LNCaP clone FGC (cell line): ENCODE results near the gene BPIFB3.

Experiments used
- DNase-seq: peaks from one replicate; pipeline ENCODE4 v3.0.0-alpha.2; 2011; ENCODE audit warnings: low read depth
- H3K4me3 ChIP-seq: 2 replicates; pipeline ENCODE4 v1.5.1; 2011; ENCODE audit warnings: mild to moderate bottlenecking, low read depth, low read length, control low read depth
- CTCF ChIP-seq: IDR thresholded peaks from 2 replicates; pipeline ENCODE4 v1.5.1; 2012; ENCODE audit warnings: mild to moderate bottlenecking; ENCODE audit not compliant: control insufficient read depth, insufficient read depth; ENCODE audit errors: extremely low read depth

Gene BPIFB3

DNA sequence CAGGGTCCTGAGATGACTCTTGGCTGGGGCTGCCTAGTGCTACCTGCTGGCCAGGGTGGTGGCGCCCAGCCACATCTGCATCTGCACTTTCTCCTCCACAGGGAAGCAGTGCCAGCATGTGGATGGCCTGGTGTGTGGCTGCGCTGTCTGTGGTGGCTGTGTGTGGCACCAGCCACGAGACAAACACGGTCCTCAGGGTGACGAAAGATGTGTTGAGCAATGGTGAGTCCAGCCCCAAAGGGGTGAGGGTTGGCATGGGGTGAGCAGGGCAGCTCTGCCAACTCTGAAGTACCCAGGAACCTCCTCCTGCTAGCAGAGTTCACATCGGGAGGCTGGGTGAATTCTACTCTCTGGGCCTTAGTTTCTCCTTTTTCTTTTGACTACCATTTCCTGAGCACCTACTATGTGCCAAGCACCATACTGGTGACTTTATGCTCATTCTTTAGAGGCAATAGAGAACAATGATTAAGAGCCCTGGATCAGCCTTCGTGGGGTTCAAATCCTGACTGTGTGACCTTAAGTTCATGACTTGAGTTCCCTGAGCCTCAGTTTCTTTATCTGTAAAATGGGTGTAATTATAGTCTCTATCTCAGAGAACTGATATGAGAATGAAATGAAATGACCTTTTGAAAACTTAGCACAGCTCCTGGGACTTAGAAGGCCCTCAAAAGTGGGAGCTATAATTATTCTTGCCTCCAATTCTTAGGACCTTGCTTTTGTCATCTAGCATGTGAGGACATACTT, 27.9 kb downstream of the BPIFB3 start:
- no peak for DNase-seq
- no peak for TF ChIP-seq CTCF
- no peak overlapping the region for H3K4me3 ChIP-seq

DNA sequence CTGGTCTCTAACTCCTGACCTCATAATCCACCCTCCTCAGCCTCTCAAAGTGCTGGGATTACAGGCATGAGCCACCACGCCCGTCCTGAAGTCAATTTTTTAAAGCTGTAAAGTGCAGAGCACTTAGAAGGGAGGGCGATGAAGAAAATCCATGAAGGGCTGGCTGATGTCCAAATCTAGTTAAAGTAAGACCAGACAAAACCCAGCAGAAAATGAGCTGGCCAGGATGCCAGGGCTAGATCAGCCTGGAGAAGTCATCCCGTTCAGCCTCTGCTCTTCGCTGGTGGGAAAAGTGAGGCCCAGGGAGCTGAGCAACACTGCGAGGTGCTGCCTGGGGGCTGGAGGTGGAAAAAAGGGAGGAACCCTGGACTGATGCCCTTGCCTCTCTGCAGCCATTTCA, 28.8 kb downstream of the BPIFB3 start:
- no peak for DNase-seq
- H3K4me3 ChIP-seq: no peak overlapping the region
- no peak for TF ChIP-seq CTCF

- no peak for DNase-seq
- TF ChIP-seq CTCF: no peak
- no peak overlapping the region for H3K4me3 ChIP-seq
Measured at GRCh38 chr20:33083544-33084340, 30.0 kb downstream of the BPIFB3 start.

GRCh38 chr20:33084722-33085121, 31.0 kb downstream of the BPIFB3 start:
- H3K4me3 ChIP-seq: no peak overlapping the region
- no peak for TF ChIP-seq CTCF
- DNase-seq: no peak

DNA sequence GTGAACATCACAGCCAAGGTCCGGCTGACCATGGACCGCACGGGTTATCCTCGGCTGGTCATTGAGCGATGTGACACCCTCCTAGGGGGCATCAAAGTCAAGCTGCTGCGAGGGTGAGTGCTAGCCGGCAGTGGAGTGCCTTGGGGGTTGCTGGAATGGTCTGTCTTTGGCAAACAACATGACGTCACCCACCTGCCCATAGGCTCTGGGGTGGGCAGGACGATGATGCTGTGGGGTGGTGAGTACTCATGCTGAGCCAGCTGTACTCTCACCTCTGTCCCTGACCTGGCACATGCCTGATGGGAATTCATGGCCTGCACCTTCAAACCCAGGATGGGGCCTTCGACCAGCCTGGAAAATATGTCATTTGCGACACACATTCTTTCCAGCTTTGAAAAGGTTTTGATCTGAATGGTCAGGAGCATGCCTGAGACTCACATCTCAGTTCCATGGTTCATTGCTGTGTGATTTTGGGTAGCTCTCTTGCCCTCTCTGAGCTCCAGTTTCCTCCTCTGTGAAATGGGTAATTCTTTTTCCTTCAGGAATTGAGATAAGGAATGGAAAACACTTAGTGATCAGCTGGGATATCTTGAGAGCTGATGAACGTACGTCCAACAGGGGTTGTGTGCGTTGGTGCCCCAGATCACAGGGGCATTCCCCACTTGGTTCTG, 32.5 kb downstream of the BPIFB3 start:
- no peak for DNase-seq
- TF ChIP-seq CTCF: no peak
- no peak overlapping the region for H3K4me3 ChIP-seq

DNA sequence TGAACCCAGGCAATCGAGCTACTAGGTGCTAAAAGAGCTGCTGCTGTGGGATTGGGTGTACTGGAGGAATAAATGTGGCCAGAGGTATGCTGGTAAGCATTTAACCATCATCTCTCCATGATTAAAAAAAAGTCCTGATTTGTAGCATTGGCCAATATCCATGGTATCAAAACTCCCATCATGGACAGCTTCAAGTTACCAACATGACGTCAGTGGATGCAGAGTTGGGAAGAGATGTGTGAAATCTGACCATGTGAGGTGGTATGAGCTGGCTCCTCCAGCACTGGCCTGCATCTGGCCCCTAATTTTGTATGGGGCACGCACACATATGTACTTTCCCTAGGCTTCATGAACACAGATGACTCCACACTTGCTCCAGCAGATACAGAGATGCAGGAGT, 37.4 kb downstream of the BPIFB3 start:
- no peak for DNase-seq

More for the DNA sequence above, 37.4 kb downstream of the BPIFB3 start:
- H3K4me3 ChIP-seq: no peak overlapping the region
- TF ChIP-seq CTCF: no peak
